Nucleus accumbens (tissue), 56 donors: ENCODE data around the gene MAPK13.
"Not testable (repeated sequence)": the region's sequence is repeated elsewhere in the genome, so short reads cannot be mapped to it uniquely, and the experiment has no call there.

Experiments
- DNase-seq, 56 donors: peaks; one replicate each; lab custom pipeline; 2025; lab: John Stamatoyannopoulos, UW

Gene MAPK13

DNA sequence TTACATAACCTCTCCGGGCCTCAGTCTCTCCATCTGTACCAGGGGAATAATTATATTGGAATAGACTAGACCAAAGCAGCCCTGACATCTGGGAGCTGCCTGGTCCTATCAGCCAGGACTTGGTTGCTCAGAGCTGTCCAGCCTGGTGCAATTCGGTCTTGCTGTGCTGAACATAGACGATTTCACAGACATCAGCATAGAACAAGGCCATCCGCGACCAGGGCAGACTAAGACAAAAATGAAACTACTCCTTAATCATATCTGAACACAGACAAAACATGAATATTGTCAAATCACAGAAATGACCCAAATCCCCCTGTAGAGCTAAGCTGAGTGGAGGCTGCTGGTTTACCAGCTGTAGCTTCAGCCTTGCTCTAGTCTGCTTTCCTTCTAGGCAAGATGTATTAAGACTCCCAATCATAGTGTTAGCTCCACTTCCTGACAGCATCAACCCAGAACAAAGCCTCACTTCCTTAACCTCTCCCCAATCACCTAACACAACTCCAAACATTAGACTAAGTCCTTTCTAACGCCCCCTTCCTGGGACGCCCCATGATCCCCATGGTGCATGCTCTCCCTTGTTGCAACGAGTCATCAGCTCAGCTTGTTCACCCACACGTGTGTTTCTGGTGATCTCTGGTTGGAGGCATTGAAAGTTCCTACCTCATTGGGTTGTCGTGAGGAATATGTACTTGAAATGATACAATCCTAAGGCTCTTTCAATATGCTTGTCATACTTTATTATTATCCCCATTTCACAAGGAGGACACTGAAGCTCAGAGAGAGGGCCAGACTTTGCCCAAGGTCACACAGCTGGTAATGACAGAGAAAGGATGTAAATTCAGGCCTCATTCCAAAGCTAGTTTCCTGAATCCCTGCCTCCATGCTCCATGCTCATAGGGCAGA, 3.5 kb upstream of the MAPK13 start:
- peak in 1 of 56 donors; percentile 19 for DNase-seq

DNA sequence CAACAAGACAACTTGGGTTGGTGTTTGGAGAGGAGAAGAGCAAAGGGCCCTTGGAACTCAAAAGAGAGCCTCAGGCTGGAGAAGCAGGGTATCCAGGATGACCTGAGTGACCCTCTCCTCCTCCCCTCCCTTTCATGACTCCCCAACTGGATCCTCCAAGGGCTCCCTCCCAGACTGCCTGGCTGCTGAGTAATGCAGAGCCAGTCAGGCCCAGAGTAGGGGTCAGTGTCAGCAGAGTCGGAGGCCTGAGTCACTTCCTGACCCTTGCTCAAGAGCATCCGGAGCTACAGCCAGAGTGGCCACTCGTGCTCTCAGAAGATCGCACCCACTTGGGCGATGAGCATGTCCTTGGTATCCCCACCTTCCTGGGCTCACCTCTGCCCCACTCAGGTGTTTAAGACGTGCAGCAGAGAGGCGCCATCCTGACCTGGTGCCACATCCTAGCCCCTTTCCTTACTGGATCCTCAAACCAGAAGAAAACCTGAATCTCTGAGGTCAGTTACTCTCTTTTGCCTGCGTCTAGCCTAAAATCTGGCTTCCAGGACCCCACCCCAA, 2.8 kb upstream of the MAPK13 start:
- no peak for DNase-seq

DNA sequence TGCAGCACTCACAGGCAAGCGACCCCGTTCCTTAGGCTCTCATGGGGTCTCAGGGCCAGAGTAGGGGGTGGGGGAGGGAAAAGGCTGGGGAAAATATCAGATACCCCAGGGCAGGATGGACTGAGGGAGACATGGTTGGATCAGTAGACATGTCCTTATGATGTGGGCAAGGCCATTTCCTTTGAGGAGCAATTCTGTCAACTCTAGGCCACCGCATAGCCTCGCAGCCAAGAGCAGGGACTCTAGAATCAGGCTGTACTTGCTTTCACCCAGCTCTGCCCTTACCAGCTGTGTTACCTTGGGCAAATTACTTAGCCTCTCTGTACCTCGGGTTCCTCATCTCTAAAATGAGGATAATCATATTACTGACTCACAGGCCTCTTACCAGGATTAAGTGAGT, 2.2 kb upstream of the MAPK13 start:
- DNase-seq = no peak

DNA sequence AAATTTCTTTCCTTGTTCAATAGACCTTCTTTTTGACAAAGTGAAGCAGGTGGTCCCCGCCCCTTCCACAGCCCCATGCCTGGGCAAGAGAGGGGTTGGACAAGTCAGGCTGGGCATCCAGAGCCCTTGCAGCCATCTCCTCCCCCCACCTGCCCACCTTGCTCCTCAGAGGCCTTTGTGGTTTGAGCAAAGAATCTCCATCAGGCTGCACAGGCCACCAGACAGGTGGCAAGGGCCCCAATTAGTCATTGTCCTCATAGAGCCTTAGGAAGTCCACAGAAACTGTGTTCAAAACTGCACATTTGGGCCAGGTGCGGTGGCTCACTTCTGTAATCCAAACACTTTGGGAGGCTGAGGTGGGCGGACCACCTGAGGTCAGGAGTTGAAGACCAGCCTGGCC, 1.5 kb upstream of the MAPK13 start:
- no peak for DNase-seq

DNA sequence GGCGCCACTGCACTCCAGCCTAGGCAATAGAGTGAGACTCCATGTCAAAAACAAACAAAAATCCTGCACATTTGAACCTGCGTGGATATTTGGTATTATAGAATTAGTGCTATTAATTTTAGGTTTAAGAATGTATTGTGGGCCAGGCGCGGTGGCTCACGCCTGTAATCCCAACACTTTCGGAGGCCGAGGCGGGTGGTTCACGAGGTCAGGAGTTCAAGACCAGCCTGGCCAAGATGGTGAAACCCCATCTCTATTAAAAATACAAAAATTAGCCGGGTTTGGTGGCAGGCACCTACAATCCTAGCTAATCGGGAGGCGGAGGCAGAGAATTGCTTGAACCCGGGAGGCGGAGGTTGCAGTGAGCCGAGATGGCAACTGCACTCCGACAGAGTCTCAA, 979 bp upstream of the MAPK13 start:
- DNase-seq = not testable (repeated sequence)

DNA sequence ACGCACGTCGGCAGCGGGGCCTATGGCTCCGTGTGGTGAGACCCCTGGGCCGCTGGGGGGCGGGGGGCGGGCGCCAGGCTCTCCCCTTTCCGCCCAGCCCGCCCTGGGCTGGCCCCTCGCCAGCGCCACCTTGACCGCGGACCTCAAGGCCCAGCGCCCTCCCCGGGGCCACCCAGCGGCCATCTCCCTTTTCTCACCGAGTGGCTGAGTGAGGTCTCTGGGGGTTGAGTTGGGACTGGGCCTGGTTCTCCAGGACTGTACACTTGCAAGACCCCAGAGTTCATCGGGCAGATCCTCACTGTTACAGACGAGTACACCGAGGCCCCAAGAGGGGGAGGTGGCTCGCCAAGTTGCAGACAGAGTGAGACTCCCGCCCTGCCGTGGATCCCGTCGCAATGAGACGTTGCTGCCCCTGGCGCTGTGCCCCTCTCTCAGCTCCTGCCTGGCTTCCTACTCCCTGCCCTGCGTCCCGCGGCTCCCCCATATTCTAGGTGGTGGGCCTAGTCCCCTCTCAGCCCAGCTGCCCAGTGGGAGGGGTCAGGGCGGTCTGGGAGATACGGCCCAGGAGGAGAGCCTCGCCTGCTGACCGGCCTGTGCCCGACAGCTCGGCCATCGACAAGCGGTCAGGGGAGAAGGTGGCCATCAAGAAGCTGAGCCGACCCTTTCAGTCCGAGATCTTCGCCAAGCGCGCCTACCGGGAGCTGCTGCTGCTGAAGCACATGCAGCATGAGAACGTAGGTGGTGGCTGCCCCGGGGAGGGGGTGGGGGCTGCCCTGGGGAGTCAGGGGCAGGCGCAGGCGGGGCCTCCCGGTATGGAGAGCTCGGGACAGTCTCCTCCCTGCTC, 576 bp downstream of the MAPK13 start:
- no peak for DNase-seq

DNA sequence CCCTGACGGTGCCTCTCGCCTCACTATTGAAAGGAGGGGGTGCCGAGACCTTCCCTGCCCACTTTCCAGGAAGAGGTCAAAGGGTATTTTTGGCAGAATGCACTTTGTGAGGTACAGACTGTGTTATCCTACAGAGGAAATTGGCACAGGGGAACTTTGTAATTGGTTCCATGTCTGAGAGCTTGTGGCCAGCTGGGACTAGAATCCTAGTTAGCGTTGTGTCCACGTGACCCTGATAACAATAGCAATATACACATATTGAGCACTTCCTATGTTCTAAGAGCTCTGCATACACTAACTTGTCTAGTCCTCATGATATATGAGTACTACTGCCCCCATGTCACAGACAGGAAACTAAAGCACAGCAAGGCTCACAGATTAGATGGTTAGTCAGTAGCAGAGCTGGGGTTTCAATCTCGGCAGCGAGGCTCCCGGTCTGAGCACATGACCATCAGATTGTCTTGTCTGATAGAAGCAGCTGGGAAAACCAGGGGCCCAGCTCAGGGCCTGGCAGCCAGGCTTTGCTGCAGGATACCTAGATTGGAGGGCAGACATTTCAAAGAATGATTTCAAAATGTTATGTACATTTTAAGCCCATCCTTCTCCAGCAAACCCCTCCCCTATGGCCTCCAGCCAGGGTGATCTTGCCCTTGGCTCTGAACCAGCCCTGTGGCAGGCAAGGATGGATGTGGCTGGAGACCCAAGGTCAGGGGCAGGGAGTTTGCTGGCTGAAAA, 1.4 kb downstream of the MAPK13 start:
- DNase-seq = peak in 6 of 56 donors; percentile 9 to 34 (median 19)

DNA sequence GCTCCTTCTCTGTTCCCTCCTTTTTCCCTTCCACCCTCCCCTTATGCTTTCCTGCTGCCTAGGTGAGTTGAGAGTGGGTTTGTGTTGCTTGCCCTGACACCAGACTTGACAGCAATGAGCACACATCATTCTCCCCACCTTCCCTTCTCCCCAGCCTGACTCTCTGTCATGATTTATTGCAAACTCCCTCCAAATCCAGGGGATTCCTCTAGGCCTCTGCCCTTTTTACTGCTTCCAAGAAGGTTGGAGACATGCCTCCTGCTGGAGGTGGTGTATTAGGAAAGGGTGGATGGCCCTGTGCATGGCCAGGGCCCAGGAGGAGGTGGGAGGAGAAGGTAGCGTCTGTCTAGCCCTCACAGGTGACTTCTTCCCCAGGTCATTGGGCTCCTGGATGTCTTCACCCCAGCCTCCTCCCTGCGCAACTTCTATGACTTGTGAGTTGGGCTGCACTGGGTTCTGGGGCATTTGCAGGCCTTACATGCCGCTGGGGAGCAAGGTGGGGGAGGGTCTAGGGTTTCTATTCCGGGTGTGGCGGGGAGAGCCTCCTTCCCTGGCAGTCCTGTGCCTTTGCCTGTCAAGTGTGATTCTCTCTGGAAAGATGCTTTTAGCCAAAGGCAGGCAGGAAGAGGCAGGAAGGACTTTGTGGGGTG, 2.1 kb downstream of the MAPK13 start:
- DNase-seq = no peak

DNA sequence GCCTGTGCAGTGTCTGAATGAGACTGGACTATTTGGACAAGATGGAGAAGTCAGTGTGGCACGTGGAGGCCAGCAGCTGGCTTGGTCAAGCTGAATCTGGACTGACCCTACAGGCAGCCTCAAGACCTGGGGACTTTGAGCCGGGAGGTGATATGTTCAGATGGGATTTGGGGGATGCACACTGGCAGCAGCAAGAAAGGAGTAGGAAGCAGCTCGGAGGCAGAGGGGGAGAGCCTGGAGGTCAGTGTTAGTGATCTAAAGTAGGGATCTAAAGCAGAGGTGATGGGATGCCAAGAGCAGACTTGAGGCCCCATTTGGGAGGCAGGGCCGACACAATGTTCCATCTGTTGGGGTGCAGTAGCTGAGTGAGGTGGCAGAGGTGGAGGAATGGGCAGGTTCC, 2.8 kb downstream of the MAPK13 start:
- DNase-seq = no peak

DNA sequence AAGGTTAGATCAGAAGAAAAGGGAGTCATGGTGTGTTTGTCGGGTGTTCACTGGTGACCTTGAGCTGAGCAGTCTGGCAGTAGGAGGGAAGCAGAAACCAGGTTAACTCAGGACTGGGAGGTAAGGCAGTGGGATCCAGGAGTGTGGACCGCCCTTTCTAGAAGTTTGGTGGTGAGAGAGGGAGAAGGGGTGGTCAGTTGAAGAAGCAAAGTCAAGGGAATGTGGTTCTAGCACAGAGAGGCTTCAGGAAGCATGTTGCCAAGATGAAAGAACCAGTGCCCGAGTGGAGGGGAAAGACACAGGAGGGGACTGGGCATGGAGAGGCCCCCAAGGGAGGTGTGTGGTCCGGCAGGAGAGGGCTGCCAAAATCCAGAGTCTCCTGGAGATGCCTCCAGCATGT, 3.6 kb downstream of the MAPK13 start:
- no peak for DNase-seq

DNA sequence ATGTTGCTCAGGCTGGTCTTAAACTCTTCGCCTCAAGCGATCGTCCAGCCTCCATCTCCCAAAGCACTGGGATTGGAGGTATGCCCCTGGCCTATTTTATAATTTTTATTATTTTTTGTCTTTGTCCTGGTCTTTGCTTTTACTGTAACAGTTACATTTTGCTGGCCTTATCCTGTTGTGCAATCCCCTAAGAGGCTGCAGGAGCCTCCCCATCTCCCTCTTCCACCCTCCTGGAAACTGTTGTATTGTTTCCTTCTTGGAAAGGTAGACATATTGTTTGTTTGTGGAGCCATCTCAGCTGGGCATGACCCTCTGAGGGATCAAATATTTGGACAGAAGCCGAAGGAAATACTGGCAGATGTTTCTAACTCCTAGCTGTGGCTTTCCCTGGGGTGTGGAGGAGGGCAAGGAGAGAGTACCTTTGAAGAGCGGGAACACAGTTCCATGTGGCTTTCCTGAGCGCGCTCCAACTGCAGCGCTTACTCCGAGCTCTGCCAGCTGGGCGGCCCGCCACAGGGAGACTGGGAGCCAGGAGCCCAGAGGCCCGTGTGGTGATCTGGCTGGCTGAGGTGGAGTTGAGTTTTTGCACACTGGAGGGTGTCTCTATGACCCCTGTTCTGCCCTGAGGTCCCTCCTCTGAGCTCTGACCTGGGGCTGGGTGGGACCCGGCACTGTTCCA, 4.9 kb downstream of the MAPK13 start:
- peak in 1 of 56 donors; percentile 22 for DNase-seq

DNA sequence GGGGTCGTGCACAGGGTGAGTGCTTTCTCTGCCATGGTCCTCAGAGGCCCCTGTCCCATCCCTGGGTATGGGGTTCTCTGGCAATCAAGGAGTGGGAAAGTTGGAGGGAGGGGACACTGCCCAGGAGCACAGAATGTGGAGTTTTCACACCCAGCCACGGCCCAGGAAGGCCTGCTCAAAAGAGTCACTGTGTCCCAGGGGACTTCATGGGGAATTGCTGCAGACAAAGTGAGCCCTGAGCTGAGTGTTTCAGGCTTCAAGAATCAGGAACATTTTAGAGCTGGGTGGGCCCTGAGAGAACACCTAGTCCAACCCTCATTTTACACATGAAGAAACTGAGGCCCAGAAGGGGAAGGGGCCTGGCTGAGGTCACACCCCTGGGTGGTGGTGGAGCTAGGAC, 5.7 kb downstream of the MAPK13 start:
- no peak for DNase-seq

DNA sequence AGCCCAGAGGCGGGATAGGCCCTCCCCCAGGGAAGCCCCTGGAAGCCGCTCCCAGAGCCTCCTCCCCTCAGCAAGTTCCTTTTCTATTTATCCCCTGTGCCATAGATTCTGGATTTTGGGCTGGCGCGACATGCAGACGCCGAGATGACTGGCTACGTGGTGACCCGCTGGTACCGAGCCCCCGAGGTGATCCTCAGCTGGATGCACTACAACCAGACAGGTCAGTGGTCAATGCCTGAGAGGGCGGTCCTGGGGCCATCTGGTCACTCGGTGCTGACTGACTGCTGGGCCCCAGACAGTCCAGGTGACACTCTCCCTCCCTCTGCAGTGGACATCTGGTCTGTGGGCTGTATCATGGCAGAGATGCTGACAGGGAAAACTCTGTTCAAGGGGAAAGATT, 6.2 kb downstream of the MAPK13 start:
- DNase-seq = no peak

DNA sequence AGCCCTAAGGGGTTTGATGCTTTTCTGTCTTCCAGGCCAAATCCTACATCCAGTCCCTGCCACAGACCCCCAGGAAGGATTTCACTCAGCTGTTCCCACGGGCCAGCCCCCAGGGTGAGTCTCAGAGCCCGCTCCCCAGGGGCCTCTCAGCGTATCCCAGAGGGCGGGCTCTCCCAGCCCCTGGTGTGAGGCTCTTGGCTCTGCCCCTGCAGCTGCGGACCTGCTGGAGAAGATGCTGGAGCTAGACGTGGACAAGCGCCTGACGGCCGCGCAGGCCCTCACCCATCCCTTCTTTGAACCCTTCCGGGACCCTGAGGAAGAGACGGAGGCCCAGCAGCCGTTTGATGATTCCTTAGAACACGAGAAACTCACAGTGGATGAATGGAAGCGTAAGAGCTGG, 8.4 kb downstream of the MAPK13 start:
- no peak for DNase-seq

DNA sequence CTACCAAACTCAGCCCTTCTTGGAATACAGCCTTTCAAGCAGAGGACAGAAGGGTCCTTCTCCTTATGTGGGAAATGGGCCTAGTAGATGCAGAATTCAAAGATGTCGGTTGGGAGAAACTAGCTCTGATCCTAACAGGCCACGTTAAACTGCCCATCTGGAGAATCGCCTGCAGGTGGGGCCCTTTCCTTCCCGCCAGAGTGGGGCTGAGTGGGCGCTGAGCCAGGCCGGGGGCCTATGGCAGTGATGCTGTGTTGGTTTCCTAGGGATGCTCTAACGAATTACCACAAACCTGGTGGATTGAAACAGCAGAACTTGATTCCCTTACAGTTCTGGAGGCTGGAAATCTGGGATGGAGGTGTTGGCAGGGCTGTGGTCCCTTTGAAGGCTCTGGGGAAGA, 9.1 kb downstream of the MAPK13 start:
- DNase-seq = peak in 1 of 56 donors; percentile 19

DNA sequence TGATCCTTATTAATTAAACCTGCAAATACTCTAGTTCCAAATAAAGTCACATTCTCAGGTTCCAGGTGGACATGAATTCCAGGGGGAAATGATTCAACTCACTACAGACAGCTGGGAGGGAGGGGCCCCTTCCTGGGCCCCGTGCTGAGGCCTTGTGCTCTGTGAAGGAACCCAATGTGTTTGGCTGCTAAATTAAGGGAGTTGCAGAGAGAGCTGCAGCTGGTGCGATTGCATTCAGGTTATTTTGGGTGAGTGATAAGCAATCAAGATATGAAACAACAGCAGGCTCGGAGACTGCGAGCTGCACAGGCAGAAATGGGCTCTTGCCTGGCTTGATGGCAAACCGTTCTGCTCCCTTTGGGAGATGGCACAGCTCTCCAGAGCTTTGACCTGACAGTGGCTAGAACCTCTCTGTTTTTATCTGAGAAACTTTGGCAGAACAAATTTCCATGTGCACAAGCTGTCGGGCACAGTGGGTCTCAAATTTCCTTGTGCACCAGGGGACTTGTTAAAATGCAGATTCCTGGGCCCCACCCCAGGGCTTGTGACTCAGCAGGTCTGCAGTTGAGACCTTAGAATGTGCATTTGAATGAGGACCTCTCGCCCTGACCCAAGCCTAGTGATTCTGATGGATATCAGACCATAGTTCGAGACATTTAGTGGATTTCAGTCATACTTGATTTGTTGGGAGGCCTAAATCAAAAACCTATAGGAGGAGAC, 9.8 kb downstream of the MAPK13 start:
- DNase-seq = no peak

DNA sequence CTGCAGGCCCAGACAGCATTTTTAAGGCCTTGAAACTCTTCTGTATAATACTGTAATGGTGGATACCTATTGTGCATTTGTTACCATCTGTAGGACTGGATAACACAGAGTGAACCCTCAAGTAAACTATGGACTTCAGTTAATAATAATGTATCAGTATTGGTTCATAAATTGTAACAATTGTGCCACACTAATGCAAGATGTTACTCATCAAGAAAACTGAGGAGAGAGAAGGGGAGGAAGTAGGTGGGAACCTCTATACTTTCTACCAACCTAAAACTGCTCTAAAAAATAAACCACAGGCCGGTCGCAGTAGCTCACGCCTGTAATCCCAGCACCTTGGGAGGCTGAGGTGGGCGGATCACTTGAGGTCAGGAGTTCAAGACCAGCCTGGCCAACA, 10.8 kb downstream of the MAPK13 start:
- DNase-seq = no peak

DNA sequence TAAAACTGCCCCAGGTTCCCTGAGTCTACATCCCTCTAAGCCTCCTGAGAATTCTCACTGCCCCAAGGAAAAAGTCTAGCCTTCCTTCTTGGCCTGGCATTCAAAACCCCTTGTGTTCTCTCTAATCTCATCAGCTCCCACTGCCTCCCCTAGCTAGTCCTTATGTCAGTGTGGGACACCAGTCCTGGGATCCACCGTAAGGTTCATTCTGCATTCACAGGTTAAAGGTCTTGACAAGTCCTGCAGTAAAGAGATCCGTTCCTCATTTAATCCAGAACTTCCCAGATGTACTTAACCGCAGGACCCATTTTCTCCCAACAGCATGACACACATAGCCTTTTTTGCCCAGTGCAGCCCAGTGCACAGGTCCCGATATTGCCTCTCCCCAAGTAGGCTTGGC, 11.6 kb downstream of the MAPK13 start:
- DNase-seq = no peak
